ENCODE measurements around the gene EEF1A2.
"Not testable (repeated sequence)": the region's sequence is repeated elsewhere in the genome, so short reads cannot be mapped to it uniquely, and the experiment has no call there.

The EEF1A2 gene

GRCh38 chr20:63484651-63485403, 14.1 kb downstream of the EEF1A2 start:
- H3K4me3 ChIP-seq (ENCODE audit: low read length): no peak overlapping the region
- no peak for TF ChIP-seq ZNF274 (IDR thresholded peaks at IDR 0.05; ENCODE audit: low read depth, low read length)

- TF ChIP-seq ZNF274 (IDR thresholded peaks at IDR 0.05; ENCODE audit: low read depth, low read length): no peak
- H3K4me3 ChIP-seq (ENCODE audit: low read length): no peak overlapping the region
Observed at GRCh38 chr20:63484236-63484635, 14.6 kb downstream of the EEF1A2 start.

DNA sequence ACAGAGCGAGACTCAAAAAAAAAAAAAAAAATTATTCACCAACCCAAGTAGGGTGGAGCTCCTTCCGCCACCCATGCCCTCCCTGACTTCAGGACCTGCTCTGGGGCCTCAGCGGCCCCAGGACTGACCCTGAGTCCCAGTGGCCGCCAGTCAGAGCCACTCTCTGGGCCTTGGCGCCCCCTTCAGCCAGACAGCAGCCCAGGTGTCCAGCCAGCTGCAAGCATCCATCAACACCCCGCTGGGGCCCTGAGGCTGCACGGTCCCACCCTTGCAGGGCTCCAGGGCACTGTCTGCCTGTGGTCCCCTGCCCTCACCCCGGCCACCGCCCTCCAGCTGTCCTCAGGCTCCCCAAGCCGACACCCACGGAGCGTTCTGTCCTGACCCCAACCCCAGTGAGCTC, 15.0 kb downstream of the EEF1A2 start:
- no peak overlapping the region for H3K4me3 ChIP-seq (ENCODE audit: low read length)
- no peak for TF ChIP-seq ZNF274 (IDR thresholded peaks at IDR 0.05; ENCODE audit: low read depth, low read length)

GRCh38 chr20:63482021-63482587, 16.8 kb downstream of the EEF1A2 start:
- no peak for TF ChIP-seq ZNF274 (IDR thresholded peaks at IDR 0.05; ENCODE audit: low read depth, low read length)
- no peak overlapping the region for H3K4me3 ChIP-seq (ENCODE audit: low read length)

- H3K4me3 ChIP-seq (ENCODE audit: low read length): no peak overlapping the region
- no peak for TF ChIP-seq ZNF274 (IDR thresholded peaks at IDR 0.05; ENCODE audit: low read depth, low read length)
Observed at GRCh38 chr20:63481503-63481902, 17.4 kb downstream of the EEF1A2 start.

GRCh38 chr20:63479695-63480419, 19.0 kb downstream of the EEF1A2 start:
- not testable (repeated sequence) for H3K4me3 ChIP-seq (ENCODE audit: low read length)

DNA sequence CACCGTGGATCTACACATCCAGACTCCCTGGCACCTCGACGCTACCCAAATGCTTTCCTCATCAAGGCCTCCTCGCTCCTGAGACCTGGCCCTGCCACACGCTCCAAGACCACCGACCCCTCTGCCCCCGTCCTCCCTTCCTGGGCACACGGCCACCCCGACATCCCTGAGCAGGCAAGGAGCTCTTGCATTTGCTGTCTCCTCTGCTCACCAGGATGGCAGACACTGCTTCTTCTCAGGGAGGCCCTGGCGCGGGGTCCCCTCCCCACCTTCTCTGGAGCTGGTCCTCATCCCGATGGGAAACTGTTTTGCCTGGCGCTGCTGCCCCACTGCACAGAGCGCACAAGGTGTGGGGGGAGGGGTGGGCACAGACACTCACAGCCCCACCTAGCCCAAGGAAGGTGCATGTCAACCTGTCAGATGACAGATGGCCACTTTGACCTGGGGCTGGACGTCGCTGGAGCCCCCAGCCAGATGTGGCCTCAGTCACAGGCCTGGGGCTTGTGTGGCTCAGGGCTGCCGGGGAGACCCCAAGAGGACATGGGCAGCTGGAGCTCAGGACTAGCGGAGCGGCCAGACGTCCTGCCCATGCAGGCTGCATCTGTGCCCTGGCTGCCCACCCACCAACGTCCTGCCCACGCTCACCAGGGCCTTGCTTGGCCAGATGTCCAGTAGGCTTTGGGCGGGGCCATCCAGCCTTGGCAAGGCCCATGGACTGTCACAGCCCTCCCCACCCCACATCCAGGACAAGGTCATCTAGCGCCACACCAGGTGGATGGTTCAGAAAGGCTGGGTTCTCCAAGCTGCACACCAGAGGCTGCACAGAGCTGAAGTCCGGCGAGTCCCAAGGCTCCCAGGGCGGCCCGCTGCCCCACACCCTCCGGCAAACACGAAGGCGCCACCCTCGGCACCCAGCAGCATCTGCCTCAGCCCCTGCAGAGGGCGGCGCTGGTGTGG, 20.3 kb downstream of the EEF1A2 start:
- H3K4me3 ChIP-seq (ENCODE audit: low read length): no peak overlapping the region
- no peak for TF ChIP-seq ZNF274 (IDR thresholded peaks at IDR 0.05; ENCODE audit: low read depth, low read length)

DNA sequence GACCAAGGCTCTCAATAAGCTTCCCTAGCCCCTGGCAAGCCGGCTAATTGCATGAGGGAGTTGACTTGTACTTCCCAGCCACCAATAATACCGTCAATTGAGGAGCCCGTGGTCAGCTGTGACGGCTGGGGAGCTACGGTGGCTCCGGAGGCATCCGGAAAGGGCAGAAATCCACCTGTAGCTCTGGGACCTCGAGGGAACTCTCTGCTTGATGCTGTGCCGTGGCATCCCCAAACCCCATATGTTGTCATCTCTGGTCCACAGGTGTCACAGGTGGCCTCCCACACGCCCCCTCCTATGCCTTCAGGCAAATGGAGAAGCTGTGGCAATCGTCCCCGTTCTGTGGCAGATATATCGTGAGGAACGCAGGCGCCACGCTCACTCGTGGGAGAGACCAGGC, 20.9 kb downstream of the EEF1A2 start:
- H3K4me3 ChIP-seq (ENCODE audit: low read length): no peak overlapping the region
- TF ChIP-seq ZNF274 (IDR thresholded peaks at IDR 0.05; ENCODE audit: low read depth, low read length): no peak

- no peak overlapping the region for H3K4me3 ChIP-seq (ENCODE audit: low read length)
- TF ChIP-seq ZNF274 (IDR thresholded peaks at IDR 0.05; ENCODE audit: low read depth, low read length): no peak
Observed at GRCh38 chr20:63477061-63477616, 21.7 kb downstream of the EEF1A2 start.

DNA sequence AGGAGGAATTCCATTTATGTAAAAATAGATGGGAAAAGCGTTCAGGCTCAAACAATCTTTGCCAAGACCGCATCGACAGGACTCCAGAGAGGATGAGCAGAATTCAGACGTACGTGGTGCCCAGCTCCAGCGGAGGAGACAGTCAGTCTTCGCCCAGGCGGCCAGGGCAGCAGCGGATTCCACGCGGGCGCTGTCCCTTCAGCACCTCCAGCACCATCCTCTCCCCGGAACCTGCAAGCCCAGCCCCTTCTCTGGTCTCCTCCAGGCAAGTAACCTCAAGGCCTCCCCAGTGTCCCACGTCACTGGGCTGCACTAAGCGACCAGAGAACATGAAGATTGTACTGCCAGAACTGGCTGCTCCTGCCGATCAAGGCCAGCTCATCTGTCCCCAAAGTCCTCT, 23.7 kb downstream of the EEF1A2 start:
- TF ChIP-seq ZNF274 (IDR thresholded peaks at IDR 0.05; ENCODE audit: low read depth, low read length): no peak
- no peak overlapping the region for H3K4me3 ChIP-seq (ENCODE audit: low read length)

DNA sequence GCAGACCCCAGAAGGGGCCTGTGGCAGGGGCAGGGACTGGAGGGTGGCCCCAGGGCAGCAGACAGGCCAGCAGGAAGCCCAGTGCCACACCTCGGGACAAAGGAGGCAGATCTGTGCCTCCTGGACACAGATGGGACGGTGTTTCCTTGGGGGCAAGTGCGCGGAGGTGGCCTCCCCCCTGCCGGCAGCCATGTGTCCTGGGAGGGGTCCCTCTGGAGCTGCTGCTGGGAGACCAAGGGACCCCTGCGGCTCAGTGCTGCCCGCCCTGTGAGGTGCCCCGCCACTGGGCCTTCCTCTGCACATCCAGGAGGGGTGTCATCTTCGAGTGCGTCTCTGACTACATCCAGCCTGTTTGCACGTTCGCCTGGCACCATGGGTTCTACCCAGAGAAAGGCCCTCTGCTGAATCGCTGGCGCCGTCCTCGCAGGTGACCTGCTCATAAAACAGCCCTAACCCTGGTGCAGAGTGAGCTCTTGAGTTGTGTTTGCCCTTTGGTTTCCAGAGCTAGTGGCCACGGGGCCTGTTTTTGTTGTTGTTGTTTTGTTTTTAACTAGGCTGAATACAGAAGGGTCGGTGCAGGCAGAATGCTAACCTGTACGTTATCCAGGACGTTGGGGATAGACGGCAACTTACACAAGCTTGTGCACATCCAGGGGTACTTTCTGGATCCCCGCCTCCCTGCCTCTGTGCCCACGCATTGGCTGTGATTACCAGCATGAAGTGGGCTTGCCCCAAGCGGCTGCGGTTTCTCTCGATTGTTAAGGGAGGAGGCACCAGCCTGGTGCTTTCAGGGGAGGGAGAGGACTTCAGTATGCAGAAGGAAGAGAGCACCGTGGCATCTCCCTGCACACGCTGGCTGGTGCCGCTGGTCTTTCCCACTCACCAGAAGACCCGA, 25.1 kb downstream of the EEF1A2 start:
- no peak for TF ChIP-seq ZNF274 (IDR thresholded peaks at IDR 0.05; ENCODE audit: low read depth, low read length)
- no peak overlapping the region for H3K4me3 ChIP-seq (ENCODE audit: low read length)

DNA sequence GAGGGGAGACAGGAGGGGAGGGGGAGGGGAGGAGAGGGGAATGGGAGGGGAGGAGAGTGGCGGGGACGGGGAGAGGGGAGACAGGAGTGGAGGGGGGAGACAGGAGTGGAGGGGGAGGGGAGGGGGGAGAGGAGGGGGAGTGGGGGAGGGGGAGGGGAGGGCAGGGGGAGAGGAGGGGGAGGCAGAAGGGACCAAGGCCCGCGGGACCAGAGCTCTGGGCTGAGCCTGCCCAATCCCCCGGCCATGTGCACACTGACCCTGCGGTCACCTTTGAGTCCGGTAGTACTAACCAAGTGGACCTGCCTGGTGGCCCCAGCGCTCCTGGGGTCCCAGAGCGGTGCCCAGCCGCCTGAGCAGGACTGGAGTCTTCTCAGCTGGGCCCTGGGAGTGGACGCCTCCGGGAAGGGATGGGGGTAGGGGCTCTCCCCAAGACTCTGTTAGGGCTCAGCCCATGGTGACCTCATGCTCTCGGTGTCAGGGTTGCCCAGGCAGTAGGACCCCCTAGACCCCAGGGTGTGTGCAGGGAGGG, 26.0 kb downstream of the EEF1A2 start:
- no peak for TF ChIP-seq ZNF274 (IDR thresholded peaks at IDR 0.05; ENCODE audit: low read depth, low read length)
- no peak overlapping the region for H3K4me3 ChIP-seq (ENCODE audit: low read length)
